ENCODE results near the gene LIPA. TPM values are rescaled to one million over a fixed set of nuclear protein-coding genes. Genes with fewer than 3 reads are reported as not detected.

Gene LIPA
- total RNA-seq, 4 donors from 2014 or later, result 19.9 to 64.1 (median 28.8) TPM

- DNase-seq, result no peak
- Histone ChIP-seq H3K4me3 (no peak overlapping the region), H3K36me3 (peaks cover 0 to 42% (median 7%) of the 10 kb centered on the region in 3 donors), H3K27me3 (no peaks in the 10 kb centered on the region), H3K4me1 (peaks cover 11 to 20% (median 15%) of the 10 kb centered on the region in 3 donors), H3K27ac (peak overlapping the region; percentile 12 to 66 (median 48)), H3K9me3 (no peaks in the 10 kb centered on the region)
- intact Hi-C loops (cut with DNase I), result no loop called here
- 34 to 47% methylated on average over 3 of the region's 3 CpGs for WGBS, 2 donors
- TF ChIP-seq POLR2A (IDR thresholded peaks at IDR 0.05) (no peak), CTCF (IDR thresholded peaks at IDR 0.05) (no peak)
Measured at GRCh38 chr10:89241486-89242344, 9.9 kb downstream of the LIPA start.

- Histone ChIP-seq H3K4me3 (no peak overlapping the region), H3K27me3 (no peaks in the 10 kb centered on the region), H3K4me1 (peaks cover 11 to 20% (median 15%) of the 10 kb centered on the region in 3 donors), H3K36me3 (peaks cover 0 to 42% (median 7%) of the 10 kb centered on the region in 3 donors), H3K9me3 (no peaks in the 10 kb centered on the region), H3K27ac (peak overlapping the region in 3 of 4 donors; percentile 37 to 53 (median 40))
- no peak for DNase-seq
- intact Hi-C loops (cut with DNase I), result no loop called here
- no peak for TF ChIP-seq CTCF (IDR thresholded peaks at IDR 0.05)
- TF ChIP-seq POLR2A (IDR thresholded peaks at IDR 0.05), result no peak
- 80 to 84% methylated on average over 2 to 3 of the region's 3 CpGs for WGBS, 2 donors
Measured at GRCh38 chr10:89241026-89241425, 10.5 kb downstream of the LIPA start.

GRCh38 chr10:89240519-89240918, 11.1 kb downstream of the LIPA start:
- Histone ChIP-seq H3K4me3 (no peak overlapping the region), H3K27me3 (no peaks in the 10 kb centered on the region), H3K9me3 (no peaks in the 10 kb centered on the region), H3K27ac (no peak overlapping the region), H3K4me1 (peaks cover 11 to 20% (median 15%) of the 10 kb centered on the region in 3 donors), H3K36me3 (peaks cover 0 to 43% (median 7%) of the 10 kb centered on the region in 3 donors)
- intact Hi-C loops (cut with DNase I), result no loop called here
- TF ChIP-seq CTCF (IDR thresholded peaks at IDR 0.05), result no peak
- TF ChIP-seq POLR2A (IDR thresholded peaks at IDR 0.05), result no peak
- no peak for DNase-seq
- 90 to 91% methylated on average over 3 of the region's 3 CpGs for WGBS, 2 donors

- Histone ChIP-seq H3K4me3 (no peak overlapping the region), H3K27ac (no peak overlapping the region), H3K9me3 (no peaks in the 10 kb centered on the region), H3K36me3 (peaks cover 0 to 48% (median 7%) of the 10 kb centered on the region in 3 donors), H3K4me1 (peaks cover 11 to 28% (median 15%) of the 10 kb centered on the region in 3 donors), H3K27me3 (no peaks in the 10 kb centered on the region)
- intact Hi-C loops (cut with DNase I), result no loop called here
- TF ChIP-seq POLR2A (IDR thresholded peaks at IDR 0.05), result no peak
- WGBS, 2 donors, result 77 to 84% methylated on average over 4 to 5 of the region's 5 CpGs
- DNase-seq, result no peak
Measured at GRCh38 chr10:89238956-89239644, 12.5 kb downstream of the LIPA start.

- no peaks in the 10 kb centered on the region for H3K9me3 ChIP-seq
- H3K27me3 ChIP-seq, result no peaks in the 10 kb centered on the region
- intact Hi-C loops (cut with DNase I), result no loop called here
- peaks cover 0 to 58% (median 7%) of the 10 kb centered on the region in 3 donors for H3K36me3 ChIP-seq
- H3K27ac ChIP-seq, result no peak overlapping the region
- H3K4me1 ChIP-seq, result peaks cover 11 to 28% (median 15%) of the 10 kb centered on the region in 3 donors
- no peak for DNase-seq
- TF ChIP-seq CTCF (IDR thresholded peaks at IDR 0.05) (no peak), POLR2A (IDR thresholded peaks at IDR 0.05) (no peak)
- H3K4me3 ChIP-seq, result no peak overlapping the region
Measured at GRCh38 chr10:89237849-89238248, 13.7 kb downstream of the LIPA start.
